HUDEP-2 (cell line): ENCODE results near the gene DPPA4.
"Not testable (repeated sequence)": the region's sequence is repeated elsewhere in the genome, so short reads cannot be mapped to it uniquely, and the experiment has no call there.

Experiments used
- DNase-seq, 76 experiments: peaks; one replicate each; lab custom pipeline; 2025; ENCODE audit not compliant: unreplicated experiment in 76 of 76; lab: John Stamatoyannopoulos, UW

DPPA4 gene, protein sequence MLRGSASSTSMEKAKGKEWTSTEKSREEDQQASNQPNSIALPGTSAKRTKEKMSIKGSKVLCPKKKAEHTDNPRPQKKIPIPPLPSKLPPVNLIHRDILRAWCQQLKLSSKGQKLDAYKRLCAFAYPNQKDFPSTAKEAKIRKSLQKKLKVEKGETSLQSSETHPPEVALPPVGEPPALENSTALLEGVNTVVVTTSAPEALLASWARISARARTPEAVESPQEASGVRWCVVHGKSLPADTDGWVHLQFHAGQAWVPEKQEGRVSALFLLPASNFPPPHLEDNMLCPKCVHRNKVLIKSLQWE

DNA sequence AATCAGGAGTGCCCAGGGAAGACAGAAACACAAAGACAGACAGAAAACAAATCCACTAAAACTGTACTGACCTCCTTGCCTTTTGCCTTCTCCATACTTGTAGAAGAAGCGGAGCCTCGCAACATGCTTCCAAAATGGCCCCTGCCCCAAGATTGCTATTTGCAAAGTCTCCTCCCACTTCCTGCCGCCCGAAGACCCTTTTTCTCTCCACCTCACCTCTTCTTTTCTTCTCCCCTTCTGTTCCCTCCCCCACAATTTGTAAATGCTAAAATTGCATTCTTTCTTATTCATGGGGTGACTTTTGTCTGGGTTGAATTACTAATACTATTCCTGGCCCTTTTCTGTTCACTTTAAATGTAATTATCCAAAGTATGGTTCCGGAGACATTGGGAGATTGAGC lies at the start of gene DPPA4:
Gene DPPA4 (minus strand): TSS at position 154 of the 400 bp plus-strand sequence. CDS start 29 bp downstream, at position 125.
- no peak for DNase-seq

DNA sequence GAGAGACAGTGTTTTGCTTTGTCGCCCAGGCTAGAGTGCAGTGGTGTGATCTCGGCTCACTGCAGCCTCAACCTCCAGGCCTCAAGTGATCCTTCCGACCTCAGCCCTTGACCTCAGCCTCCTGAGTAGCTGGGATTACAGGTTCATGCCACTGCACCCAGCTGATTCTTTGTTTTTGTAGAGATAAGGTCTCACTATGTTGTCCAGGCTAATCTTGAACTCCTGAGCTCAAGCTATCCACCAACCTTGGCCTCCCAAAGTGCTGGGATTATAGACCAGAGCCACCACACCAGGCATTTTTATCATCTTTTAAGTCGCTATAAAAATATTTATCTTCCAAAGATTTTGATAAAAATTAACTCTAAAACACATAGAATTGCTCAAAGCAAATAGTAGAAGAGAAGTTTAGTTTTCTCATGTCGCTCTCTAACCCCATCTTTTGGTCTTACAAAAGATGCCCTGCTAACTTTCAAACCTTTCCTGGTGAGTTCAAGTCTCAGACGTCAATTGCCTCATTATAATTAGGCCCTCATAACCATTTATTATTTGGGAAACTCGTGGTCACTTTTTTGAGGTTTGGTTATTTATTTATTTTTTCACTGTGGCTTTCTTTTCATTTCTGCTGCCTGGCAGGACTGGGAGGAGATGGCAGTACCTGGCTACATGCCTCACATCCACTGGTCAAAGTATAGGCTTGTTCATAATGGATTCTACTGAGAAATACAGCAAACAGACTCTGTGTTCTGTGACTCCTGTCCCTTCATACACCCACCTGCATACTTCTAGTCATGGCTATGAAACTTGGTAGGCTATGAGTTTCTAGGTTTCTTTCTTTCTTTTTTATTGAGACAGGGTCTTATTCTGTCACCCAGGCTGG lies 48.3 kb upstream of the DPPA4 start:
- DNase-seq = no peak

DNA sequence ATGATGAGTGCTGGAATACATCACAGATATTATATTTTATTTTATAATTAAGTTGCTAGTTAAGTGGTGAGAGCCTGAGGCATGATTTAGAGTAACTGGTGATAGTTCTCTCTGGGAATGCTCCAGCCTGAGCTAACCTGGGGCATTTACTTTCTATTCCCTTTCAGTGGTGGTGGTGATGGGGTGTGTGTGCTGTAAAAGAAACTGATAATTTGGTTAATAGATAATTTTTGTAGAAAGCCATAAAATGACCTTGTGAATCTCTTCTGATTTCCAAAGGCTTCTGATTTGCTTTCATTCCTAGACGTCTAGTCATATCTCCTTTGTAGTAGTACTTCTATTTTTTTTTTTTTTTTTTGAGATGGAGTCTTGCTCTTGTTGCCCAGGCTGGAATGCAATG lies 46.8 kb upstream of the DPPA4 start:
- no peak for DNase-seq

DNA sequence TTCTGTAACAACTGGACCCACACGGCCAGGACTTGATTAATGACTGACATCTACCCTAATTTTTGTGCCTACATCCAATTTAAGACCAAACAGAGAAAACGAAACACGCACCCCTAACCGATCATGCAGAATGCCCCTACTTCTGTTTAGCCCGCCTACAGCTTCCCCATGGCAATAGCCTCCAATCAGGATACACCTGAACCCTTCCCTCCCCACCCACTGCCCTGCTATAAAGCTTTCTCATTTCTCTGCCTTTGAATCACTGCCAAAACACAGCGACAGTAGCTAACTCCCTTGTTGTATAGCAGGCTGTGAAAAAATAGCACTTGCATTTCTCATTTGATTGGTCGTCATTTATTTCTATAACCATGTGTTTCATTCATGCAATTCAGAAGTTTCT lies 45.2 kb upstream of the DPPA4 start:
- no peak for DNase-seq

DNA sequence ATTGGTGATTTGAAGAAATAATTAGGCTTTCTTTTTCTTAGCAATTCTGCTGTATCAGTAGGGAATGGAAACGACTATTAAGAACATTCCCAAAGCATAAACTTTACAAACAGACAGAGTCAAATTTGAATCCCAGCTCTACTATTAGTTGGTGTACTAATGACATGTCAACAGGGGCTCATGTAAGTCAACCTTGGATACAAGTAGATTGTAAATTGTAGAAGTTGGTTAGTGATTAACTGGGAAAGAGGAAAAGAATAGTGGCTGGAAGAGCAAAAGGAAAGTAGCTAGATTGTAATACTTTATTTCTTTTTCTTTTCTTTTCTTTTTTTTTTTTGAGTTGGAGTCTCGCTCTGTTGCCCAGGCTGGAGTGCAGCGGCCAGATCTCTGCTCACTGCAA lies 38.6 kb upstream of the DPPA4 start:
- no peak for DNase-seq

DNA sequence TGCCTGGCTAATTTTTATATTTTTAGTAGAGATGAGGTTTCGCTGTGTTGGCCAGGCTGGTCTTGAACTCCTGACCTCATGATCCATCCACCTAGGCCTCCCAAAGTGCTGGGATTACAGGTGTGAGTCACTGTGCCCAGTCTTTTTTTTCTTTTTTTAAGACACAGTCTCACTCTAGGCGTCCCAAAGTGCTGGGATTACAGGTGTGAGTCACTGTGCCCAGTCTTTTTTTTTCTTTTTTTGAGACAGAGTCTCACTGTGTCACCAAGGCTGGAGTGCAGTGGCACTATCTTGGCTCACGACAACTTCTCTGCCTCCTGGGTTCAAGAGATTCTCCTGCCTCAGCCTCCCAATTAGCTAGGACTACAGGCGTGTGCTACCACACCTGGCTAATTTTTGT lies 37.1 kb upstream of the DPPA4 start:
- DNase-seq = not testable (repeated sequence)

DNA sequence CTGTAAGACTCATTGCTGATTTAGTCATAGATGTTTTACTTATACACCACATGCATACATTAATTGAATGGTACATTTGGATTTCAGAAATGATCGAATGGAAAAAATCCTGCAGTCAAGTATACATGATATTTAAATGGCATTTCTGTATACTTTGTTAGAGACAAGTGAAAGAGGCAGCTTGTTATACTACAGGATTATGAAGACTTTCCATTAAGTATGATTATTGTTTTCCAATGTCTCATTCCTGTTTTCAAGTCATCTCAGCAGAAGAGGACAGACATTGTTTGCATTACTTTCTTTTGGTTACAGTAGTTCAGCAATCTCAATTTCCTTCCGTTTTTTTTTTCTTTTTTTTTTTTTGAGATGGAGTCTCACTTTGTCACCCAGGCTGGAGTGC lies 36.6 kb upstream of the DPPA4 start:
- no peak for DNase-seq

DNA sequence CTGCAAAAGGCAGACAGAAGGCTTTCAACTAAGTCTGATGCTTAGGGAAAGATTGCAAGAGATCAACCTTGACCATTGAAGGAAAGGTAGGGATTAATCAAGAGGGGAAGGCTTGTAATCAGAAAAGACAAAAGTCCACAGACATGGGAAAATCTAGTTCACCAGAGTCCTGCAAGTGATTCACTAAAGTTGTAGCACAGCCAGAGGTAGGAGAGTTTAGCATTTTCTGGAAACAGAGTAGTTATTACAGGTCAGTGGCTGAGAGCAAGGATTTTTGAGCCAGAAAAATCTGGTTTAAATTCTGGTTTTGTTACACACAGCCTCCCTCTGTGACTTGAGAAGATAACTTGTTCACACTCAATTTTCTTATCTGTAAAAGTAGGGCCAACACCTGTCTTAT lies 35.3 kb upstream of the DPPA4 start:
- no peak for DNase-seq

DNA sequence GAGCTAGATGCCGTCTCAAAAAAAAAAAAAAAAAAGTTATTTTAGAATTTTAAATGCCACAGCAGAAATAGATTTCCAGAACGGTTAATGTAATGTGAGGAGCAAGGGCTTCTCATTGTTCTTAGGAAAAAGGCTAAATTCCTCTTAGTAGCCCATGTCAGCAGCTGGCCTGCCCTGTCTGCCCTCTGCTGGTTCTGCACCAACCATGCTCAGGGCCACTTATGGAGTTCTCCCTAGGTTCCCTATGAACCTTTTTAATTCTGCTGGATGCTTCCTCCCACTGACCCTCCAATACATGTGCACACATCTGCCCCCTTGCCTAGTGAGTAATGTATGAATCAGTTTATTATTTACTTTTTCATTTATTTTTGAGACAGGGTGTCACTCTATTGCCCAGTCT lies 32.2 kb upstream of the DPPA4 start:
- DNase-seq = peak in 1 of 76 experiments; percentile 4

DNA sequence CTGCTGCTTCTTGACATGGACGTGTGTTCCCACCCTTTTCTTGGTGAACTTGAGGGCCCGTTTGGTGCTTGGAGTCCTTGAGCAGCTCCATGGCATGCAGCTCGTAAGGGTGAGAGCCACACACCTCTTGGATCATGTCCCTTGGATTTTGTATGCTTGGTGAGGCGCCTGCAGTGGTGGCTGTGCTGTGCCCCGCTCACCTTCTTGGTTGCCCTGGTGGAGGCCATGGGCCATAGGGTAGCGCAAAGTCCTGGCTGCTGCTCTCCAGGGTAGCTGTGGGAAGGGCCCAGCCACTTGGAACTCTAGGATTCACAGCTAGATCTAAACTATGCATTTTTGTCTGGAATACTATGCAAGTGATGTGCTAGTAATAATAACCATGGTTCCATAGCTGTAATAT lies 26.7 kb upstream of the DPPA4 start:
- no peak for DNase-seq

DNA sequence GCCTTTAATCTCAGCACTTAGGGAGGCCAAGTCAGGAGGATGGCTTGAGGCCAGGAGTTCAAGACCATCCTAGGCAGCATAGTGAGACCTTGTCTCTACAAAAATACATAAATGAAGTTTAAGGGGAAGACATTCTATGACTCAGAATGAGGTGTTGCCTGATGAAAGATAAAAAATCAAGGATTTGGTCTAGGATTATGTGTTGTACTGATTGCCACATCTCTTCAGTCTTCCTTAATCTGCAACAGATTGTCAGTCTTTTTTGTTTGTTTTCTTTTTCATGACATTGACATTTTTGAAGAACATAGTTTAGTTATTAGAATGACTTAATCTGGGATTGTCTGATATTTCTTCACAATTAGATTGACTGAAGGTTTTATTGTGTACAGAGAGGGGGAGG lies 26.3 kb upstream of the DPPA4 start:
- no peak for DNase-seq

DNA sequence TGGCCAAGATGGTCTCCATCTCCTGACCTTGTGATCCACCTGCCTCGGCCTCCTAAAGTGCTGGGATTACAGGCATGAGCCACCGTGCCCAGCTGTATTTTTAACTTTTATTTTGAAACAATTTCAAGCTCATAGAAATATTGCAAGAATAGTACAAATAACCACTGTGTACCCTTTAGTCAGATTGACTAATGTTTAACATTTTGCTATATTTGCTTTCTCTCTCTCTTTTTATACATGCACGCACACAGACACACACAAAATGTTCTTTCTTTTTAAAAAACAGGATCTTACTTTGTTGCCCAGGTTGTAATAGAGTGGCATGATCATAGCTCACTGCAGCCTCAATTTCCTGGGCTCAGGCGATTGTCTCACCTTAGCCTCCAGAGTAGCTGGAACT lies 25.5 kb upstream of the DPPA4 start:
- DNase-seq = no peak

DNA sequence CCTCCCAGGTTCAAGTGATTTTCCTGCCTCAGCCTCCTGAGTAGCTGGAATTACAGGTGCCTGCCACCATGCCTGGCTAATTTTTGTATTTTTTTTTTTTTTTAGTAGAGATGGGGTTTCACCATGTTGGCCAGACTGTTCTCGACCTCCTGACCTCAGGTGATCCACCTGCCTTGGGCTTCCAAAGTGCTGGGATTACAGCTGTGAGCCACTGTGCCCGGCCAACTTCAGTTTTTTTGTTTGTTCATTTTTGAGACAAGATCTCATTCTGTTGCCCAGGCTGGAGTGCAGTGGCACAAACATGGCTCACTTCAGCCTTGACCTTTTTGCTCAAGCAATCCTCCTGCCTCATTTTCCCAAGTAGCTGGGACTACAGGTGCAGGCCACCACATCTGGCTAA lies 21.5 kb upstream of the DPPA4 start:
- not testable (repeated sequence) for DNase-seq

DNA sequence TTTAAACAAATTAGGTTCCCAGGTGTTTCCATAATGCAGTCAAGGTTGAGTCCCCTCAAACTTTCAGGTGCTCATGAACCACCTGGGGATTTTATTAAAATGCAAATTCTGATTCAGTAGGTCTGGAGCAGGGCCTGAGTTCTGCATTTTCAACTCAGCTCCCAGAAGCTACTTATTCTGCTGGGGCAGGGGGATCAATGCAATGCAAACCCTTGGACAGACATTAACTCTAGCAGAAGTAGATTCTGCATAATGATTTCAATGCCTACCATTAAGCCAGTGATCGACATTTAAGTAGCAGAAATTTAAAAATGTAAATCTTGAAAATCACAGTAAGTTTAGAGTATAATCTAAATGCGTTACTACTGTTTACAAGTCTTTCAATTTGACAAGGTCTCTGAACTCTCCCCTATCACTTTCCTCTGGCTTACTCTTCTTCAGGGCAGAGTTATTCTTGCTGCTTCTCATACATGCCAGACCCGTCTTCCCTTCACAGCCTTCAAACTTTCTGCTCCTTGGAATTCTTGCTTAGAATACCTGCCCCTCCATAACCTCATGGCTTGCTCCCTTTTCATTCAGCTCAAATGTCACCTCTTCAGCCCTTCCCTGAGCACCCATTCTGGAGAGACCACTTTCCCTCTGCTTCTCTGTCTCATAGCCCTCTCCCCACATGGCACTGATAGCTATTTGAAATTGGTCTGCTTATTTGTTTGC lies 19.3 kb upstream of the DPPA4 start:
- DNase-seq = no peak

DNA sequence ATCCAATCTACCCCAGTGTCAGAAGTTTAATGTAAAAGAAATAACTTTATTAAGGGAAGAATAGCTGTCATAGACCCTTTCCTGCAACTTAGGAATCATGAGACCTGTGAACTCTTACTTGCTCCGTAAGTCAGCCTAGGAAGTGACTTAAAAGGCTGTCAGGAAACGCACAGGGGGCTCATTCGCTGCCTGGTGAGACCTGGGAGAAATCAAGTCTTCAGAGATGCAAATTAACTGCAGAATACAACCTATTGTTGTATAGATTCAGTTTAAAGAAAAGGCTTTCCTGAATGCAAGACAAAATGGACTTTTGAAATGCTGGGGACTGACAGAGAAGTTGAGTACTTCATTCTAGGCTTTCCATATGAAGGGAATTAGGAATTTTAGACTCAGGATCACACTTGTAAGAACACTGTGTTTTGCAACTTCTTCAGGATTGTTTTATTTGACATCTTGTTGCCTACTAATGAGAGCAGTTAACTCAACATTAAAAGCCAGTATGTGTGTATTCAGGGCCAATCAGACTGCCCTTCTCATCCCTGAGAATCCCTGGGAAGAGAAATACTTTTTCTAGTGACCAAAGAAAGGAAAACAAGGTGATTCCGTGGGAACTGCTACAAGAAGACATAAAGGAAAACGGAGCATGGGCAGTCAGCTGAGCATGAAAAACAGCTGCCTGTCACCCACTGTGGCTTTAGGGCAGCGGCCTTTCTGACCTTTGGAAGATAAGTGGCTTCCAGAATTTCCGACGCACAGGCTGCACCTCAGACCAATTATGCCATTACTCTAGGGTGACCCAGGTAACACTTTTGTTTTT lies 18.5 kb upstream of the DPPA4 start:
- DNase-seq = no peak

DNA sequence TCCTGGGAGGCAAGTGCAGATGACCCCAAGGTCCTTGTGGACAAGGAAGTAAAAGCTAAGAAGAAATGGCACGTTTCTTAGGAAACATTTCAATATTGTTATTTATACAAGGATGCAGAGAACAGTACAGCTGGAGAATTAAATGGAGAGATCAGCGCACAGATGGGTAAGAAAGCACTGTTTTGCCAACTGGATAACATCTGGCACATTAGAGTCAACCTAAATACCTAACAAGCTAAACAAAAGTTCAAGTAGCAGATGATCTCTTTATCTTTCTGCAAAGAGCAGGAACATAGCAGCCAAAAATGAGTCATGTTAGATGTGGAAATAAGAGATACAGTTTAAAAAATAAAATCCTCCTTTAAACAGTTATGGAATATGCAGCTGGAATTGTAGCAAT lies 15.7 kb upstream of the DPPA4 start:
- DNase-seq = no peak

DNA sequence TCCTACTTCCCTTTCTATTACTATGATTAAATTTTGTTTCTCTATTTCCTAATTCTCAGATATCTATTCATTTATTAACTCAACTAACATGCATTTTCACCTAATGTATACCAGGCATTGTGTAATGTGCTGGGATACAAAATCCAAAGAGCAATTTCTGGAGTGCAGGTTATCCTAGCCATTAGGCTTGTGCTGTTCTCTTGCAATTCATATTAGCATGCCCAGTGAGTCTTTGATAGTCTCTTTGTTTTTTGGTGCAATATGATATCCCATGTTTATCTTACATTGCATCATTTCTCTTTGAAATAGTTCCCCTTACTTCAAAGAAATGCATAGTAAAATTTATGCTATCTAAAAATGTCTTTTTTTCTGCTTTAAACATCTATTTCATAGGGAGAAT lies 13.9 kb upstream of the DPPA4 start:
- no peak for DNase-seq

DNA sequence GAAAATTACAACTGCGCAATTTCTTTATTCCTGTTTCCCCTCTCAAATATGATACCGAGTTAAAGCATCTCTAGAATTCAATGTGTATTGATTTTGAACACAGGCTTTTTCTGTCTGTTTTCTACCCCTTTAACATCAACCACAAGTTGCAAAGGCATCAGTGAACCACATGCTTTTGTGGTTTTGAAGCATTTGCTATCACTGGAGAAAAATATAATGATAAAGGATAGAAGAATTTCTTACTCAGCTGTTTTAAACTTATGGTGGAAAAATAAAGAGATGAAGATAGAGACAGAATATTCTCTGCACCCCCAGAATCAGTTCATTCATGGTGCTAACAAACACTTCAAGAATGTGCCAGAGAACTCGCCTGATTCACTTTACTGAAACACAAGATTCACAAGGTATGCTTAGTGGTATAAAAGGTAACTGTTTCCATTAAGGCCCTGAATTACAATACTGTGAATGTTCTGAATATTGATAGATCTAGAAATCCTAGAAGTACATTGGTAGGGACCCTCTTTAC lies 9.5 kb upstream of the DPPA4 start:
- DNase-seq = no peak

DNA sequence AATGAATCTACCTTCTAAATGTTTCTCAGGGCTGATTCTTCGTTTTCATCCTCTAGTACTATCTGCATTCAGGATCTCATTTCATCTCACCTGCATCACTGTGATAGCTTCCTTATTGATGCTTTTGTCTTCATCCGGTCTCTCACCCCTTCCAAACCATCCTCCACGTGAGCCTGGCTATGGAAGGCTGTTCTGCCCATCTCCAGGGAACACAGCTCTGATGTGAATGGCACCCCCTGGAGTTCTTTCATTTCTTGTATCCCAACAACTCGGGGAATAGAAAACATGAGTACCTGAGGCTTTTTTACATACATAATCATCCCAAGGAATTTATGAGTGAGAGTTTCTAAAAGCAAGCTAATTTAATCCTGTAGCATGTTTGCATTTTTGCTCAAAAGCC lies 8.8 kb upstream of the DPPA4 start:
- DNase-seq = no peak
